ENCODE results near the gene PPP2R5D.

The PPP2R5D gene

GRCh38 chr6:43058531-43058930 lies 74.2 kb downstream of the PPP2R5D start:
- no peak for DNase-seq (ENCODE audit: low read depth in 2 of 2)

GRCh38 chr6:43059168-43060033 lies 75.0 kb downstream of the PPP2R5D start, which contains the start of the genes KLC4 and MRPL2:
TSS of gene KLC4 (plus strand) at chr6:43059631. CDS start at chr6:43061336, 1,705 bp downstream.
TSS of gene MRPL2 (minus strand) at chr6:43059434. CDS start at chr6:43059381, 53 bp downstream.
- DNase-seq (ENCODE audit: low read depth in 2 of 2): peak; percentile 93 to 97

GRCh38 chr6:43060034-43060754 lies 75.8 kb downstream of the PPP2R5D start:
- DNase-seq (ENCODE audit: low read depth in 2 of 2): no peak

- DNase-seq (ENCODE audit: low read depth in 2 of 2): no peak
These were observed 76.6 kb downstream of the PPP2R5D start for GRCh38 chr6:43060755-43061633.

GRCh38 chr6:43061861-43062260 lies 77.5 kb downstream of the PPP2R5D start:
- no peak for DNase-seq (ENCODE audit: low read depth in 2 of 2)

Data from activated CD4-positive, alpha-beta T cell treated with anti-CD3 and anti-CD28 coated beads for 24 hours (primary cell).